ENCODE measurements around the gene RBM5.
A peak's percentile ranks its signal among the peaks of the same experiment; 100 is the strongest.
"Not testable (repeated sequence)": the region's sequence is repeated elsewhere in the genome, so short reads cannot be mapped to it uniquely, and the experiment has no call there.

The RBM5 gene

GRCh38 chr3:50078091-50078490 lies 10.6 kb upstream of the RBM5 start:
- H3K27ac ChIP-seq: no peak overlapping the region
- TF ChIP-seq, protein P1, sequence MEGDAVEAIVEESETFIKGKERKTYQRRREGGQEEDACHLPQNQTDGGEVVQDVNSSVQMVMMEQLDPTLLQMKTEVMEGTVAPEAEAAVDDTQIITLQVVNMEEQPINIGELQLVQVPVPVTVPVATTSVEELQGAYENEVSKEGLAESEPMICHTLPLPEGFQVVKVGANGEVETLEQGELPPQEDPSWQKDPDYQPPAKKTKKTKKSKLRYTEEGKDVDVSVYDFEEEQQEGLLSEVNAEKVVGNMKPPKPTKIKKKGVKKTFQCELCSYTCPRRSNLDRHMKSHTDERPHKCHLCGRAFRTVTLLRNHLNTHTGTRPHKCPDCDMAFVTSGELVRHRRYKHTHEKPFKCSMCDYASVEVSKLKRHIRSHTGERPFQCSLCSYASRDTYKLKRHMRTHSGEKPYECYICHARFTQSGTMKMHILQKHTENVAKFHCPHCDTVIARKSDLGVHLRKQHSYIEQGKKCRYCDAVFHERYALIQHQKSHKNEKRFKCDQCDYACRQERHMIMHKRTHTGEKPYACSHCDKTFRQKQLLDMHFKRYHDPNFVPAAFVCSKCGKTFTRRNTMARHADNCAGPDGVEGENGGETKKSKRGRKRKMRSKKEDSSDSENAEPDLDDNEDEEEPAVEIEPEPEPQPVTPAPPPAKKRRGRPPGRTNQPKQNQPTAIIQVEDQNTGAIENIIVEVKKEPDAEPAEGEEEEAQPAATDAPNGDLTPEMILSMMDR (conservative IDR thresholded peaks at IDR 0.05; ENCODE audit: low read depth): no peak
- DNase-seq (ENCODE audit: low spot score): no peak
- POLR2A ChIA-PET (ENCODE audit: low non-redundant PET): no interaction called here
- CTCF ChIA-PET: no interaction called here

DNA sequence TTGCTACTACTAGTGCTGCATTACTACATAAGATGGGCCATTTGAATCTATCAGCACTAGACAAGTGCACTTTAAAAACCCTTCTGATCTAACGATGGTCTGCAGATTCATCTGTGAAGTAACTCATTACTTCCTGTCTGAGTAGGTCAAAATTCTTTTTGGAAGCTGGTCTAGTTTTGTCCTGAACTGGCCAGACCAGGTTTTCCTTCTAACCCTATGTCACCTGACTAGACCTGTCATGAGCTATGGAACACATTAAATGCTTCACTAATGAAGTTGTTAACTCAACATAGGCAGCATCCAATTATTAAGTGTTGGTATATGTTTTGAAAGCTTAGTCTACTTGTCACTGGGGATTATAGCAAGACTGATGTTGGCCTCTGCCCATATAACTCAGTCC lies 10.1 kb upstream of the RBM5 start:
- CTCF ChIA-PET: no interaction called here
- POLR2A ChIA-PET (ENCODE audit: low non-redundant PET): no interaction called here
- TF ChIP-seq, protein P1 (conservative IDR thresholded peaks at IDR 0.05; ENCODE audit: low read depth): no peak
- no peak for DNase-seq (ENCODE audit: low spot score)
- H3K27ac ChIP-seq: no peak overlapping the region

DNA sequence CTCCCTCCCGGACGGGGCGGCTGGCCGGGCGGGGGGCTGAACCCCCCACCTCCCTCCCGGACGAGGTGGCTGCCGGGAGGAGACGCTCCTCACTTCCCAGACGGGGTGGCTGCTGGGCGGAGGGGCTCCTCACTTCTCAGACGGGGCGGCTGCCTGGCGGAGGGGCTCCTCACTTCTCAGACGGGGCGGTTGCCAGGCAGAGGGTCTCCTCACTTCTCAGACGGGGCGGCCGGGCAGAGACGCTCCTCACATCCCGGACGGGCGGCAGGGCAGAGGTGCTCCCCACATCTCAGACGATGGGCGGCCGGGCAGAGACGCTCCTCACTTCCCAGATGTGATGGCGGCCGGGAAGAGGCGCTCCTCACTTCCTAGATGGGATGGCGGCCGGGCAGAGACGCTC lies 3.8 kb upstream of the RBM5 start:
- POLR2A ChIA-PET (ENCODE audit: low non-redundant PET); DNase-seq (ENCODE audit: low spot score); CTCF ChIA-PET; H3K27ac ChIP-seq: not testable (repeated sequence)

GRCh38 chr3:50089609-50089945 lies 858 bp downstream of the RBM5 start:
- DNase-seq (ENCODE audit: low spot score): peak; percentile 22
- H3K27ac ChIP-seq: peak overlapping the region; percentile 87
- TF ChIP-seq, protein P1 (conservative IDR thresholded peaks at IDR 0.05; ENCODE audit: low read depth): no peak
- POLR2A ChIA-PET (ENCODE audit: low non-redundant PET): interaction anchor here (1.2 kb wide), 1 partner anchor 160 kb away, joined by 3 read pairs; the partner anchor contains the start of gene MON1A
- CTCF ChIA-PET: no interaction called here

- H3K27ac ChIP-seq: no peak overlapping the region
- POLR2A ChIA-PET (ENCODE audit: low non-redundant PET): no interaction called here
- no peak for DNase-seq (ENCODE audit: low spot score)
- TF ChIP-seq, protein P1 (conservative IDR thresholded peaks at IDR 0.05; ENCODE audit: low read depth): no peak
- CTCF ChIA-PET: interaction anchor here (0.5 kb wide), 1 partner anchor 9 kb away, joined by 4 read pairs; no protein-coding TSS in a partner anchor
Measured at GRCh38 chr3:50090984-50091383, 2.3 kb downstream of the RBM5 start.

GRCh38 chr3:50095352-50095998 lies 6.8 kb downstream of the RBM5 start:
- POLR2A ChIA-PET (ENCODE audit: low non-redundant PET): no interaction called here
- no peak for DNase-seq (ENCODE audit: low spot score)
- no peak overlapping the region for H3K27ac ChIP-seq
- CTCF ChIA-PET: no interaction called here
- TF ChIP-seq, protein P1 (conservative IDR thresholded peaks at IDR 0.05; ENCODE audit: low read depth): no peak

DNA sequence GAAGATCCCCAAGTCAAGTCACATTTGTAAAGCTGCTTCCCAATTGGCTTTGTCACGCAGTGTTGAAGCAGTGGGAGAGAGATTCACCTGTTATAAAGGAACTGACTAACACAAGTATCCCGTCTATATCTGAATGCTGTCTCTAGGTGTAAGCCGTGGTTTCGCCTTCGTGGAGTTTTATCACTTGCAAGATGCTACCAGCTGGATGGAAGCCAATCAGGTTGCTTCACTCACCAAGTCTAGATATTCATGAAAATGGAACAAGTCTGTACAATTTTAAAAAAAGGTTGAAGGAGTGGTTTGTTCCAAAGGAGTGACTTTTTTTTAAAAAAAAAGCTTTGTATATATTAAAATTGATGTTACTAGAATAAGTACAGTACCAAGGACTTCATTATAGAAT lies 11.7 kb downstream of the RBM5 start:
- POLR2A ChIA-PET (ENCODE audit: low non-redundant PET): no interaction called here
- DNase-seq (ENCODE audit: low spot score): no peak
- no peak overlapping the region for H3K27ac ChIP-seq
- TF ChIP-seq, protein P1 (conservative IDR thresholded peaks at IDR 0.05; ENCODE audit: low read depth): no peak
- CTCF ChIA-PET: interaction anchor here (0.6 kb wide), 2 partner anchors 8 to 121 kb away, joined by 5 to 6 read pairs; no protein-coding TSS in a partner anchor

All from RWPE1 (cell line).